ENCODE measurements around the gene TOX3. TPM values are rescaled to one million over a fixed set of nuclear protein-coding genes. Genes with fewer than 3 reads are reported as not detected.

TOX3 gene
- total and polyA plus RNA-seq, 7 donors, result 0.03 to 0.10 TPM; not detected in 5

- no peak overlapping the region for H3K27ac ChIP-seq
- WGBS, 3 donors, result 66 to 71% (median 66%) methylated on average over 11 of the region's 11 CpGs
- no peak for TF ChIP-seq CTCF (IDR thresholded peaks at IDR 0.05)
- H3K36me3 ChIP-seq (ENCODE audit: insufficient read depth in 1 of 2, low read depth in 1 of 2), result no peaks in the 10 kb centered on the region
- intact Hi-C loops (cut with DNase I), result no loop called here
- peaks cover 4% of the 10 kb centered on the region for H3K9me3 ChIP-seq
- H3K4me1 ChIP-seq, result no peaks in the 10 kb centered on the region
- no peaks in the 10 kb centered on the region for H3K27me3 ChIP-seq (ENCODE audit: insufficient read depth in 3 of 3, low read length in 2 of 3)
- ATAC-seq (no peak), DNase-seq (no peak)
- H3K4me3 ChIP-seq, result no peak overlapping the region
Measured at GRCh38 chr16:52439171-52439701, 107.7 kb downstream of the TOX3 start.

- no peak overlapping the region for H3K27ac ChIP-seq
- H3K9me3 ChIP-seq, result peaks cover 4% of the 10 kb centered on the region
- no peaks in the 10 kb centered on the region for H3K27me3 ChIP-seq (ENCODE audit: insufficient read depth in 3 of 3, low read length in 2 of 3)
- H3K4me1 ChIP-seq, result no peaks in the 10 kb centered on the region
- DNase-seq, result no peak
- TF ChIP-seq CTCF (IDR thresholded peaks at IDR 0.05), result no peak
- no peaks in the 10 kb centered on the region for H3K36me3 ChIP-seq (ENCODE audit: insufficient read depth in 1 of 2, low read depth in 1 of 2)
- ATAC-seq, result no peak
- no peak overlapping the region for H3K4me3 ChIP-seq
- 51 to 67% (median 56%) methylated on average over 4 of the region's 4 CpGs for WGBS, 3 donors
- intact Hi-C loops (cut with DNase I), result no loop called here
Measured at GRCh38 chr16:52437277-52437670, 109.7 kb downstream of the TOX3 start.

- no peak for ATAC-seq
- no peak for TF ChIP-seq CTCF (IDR thresholded peaks at IDR 0.05)
- no peak overlapping the region for H3K4me3 ChIP-seq
- H3K4me1 ChIP-seq, result no peaks in the 10 kb centered on the region
- no peak overlapping the region for H3K27ac ChIP-seq
- DNase-seq, result no peak
- intact Hi-C loops (cut with DNase I), result no loop called here
- peaks cover 4% of the 10 kb centered on the region for H3K9me3 ChIP-seq
- H3K27me3 ChIP-seq (ENCODE audit: insufficient read depth in 3 of 3, low read length in 2 of 3), result no peaks in the 10 kb centered on the region
- 69 to 72% (median 69%) methylated on average over 2 of the region's 2 CpGs for WGBS, 3 donors
- H3K36me3 ChIP-seq (ENCODE audit: insufficient read depth in 1 of 2, low read depth in 1 of 2), result no peaks in the 10 kb centered on the region
Measured at GRCh38 chr16:52436339-52437276, 110.3 kb downstream of the TOX3 start.

- Histone ChIP-seq H3K9me3 (no peaks in the 10 kb centered on the region), H3K4me1 (no peaks in the 10 kb centered on the region), H3K36me3 (ENCODE audit: insufficient read depth in 1 of 2, low read depth in 1 of 2) (no peaks in the 10 kb centered on the region), H3K4me3 (no peak overlapping the region), H3K27ac (no peak overlapping the region), H3K27me3 (ENCODE audit: insufficient read depth in 3 of 3, low read length in 2 of 3) (no peaks in the 10 kb centered on the region)
- no peak for TF ChIP-seq CTCF (IDR thresholded peaks at IDR 0.05)
- ATAC-seq, result no peak
- 91 to 98% (median 97%) methylated on average over 1 of the region's 1 CpG for WGBS, 3 donors
- intact Hi-C loops (cut with DNase I), result no loop called here
- no peak for DNase-seq
Measured at GRCh38 chr16:52434224-52434623, 112.7 kb downstream of the TOX3 start.

Data from psoas muscle (tissue), 8 donors.